ENCODE data around the gene PPFIA1. TPM values are rescaled to one million over a fixed set of nuclear protein-coding genes. Genes with fewer than 3 reads are reported as not detected.

The PPFIA1 gene
- total RNA-seq, 1 experiment from 2014 or later = 75.1 TPM

- TF ChIP-seq, protein P1, sequence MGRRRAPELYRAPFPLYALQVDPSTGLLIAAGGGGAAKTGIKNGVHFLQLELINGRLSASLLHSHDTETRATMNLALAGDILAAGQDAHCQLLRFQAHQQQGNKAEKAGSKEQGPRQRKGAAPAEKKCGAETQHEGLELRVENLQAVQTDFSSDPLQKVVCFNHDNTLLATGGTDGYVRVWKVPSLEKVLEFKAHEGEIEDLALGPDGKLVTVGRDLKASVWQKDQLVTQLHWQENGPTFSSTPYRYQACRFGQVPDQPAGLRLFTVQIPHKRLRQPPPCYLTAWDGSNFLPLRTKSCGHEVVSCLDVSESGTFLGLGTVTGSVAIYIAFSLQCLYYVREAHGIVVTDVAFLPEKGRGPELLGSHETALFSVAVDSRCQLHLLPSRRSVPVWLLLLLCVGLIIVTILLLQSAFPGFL (CRISPR knock-in tag; IDR thresholded peaks at IDR 0.05; ENCODE audit: borderline replicate concordance) = no peak
Observed at GRCh38 chr11:70400643-70401042, 130.2 kb downstream of the PPFIA1 start (continued).

- peaks cover 15% of the 10 kb centered on the region for H3K36me3 Mint-ChIP-seq
Observed at GRCh38 chr11:70402016-70402415, 131.5 kb downstream of the PPFIA1 start.

DNA sequence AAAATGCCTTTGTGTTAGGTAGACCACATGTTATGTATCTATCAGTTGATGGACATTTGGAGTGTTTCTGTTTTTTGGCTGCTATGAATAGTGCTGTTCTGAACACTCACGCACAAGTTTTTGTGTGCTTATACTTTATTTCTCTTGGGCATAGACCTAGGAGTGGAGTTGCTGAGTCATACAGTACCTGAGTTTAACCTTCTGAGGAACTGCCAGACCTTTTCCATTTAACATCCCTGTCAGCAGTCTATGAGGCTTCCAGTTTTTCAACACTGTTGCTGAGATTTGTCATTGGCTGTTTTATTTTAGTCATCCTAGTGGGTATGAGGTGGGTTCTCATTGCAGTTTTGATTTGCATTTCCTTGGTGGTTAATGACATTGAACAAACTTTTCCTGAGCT is 132.2 kb downstream of the PPFIA1 start:
- Mint-ChIP-seq H3K4me3 (no peak overlapping the region), H3K9me3 (no peaks in the 10 kb centered on the region), H3K27me3 (ENCODE audit: low read depth) (no peaks in the 10 kb centered on the region), H3K27ac (no peak overlapping the region), H3K4me1 (peaks cover 29% of the 10 kb centered on the region), H3K36me3 (peaks cover 17% of the 10 kb centered on the region)
- ATAC-seq (no peak), DNase-seq (ENCODE audit: low spot score) (no peak)
- POLR2A ChIA-PET = no interaction called here
- TF ChIP-seq NR3C1 (CRISPR knock-in tag; conservative IDR thresholded peaks at IDR 0.05; ENCODE audit: low read depth) = no peak
- no peak for TF ChIP-seq MLX (CRISPR knock-in tag; IDR thresholded peaks at IDR 0.05)
- TF ChIP-seq CREM (CRISPR knock-in tag; IDR thresholded peaks at IDR 0.05) = no peak
- TF ChIP-seq TEAD4 (CRISPR knock-in tag; IDR thresholded peaks at IDR 0.05) = no peak
- TF ChIP-seq, protein P2, sequence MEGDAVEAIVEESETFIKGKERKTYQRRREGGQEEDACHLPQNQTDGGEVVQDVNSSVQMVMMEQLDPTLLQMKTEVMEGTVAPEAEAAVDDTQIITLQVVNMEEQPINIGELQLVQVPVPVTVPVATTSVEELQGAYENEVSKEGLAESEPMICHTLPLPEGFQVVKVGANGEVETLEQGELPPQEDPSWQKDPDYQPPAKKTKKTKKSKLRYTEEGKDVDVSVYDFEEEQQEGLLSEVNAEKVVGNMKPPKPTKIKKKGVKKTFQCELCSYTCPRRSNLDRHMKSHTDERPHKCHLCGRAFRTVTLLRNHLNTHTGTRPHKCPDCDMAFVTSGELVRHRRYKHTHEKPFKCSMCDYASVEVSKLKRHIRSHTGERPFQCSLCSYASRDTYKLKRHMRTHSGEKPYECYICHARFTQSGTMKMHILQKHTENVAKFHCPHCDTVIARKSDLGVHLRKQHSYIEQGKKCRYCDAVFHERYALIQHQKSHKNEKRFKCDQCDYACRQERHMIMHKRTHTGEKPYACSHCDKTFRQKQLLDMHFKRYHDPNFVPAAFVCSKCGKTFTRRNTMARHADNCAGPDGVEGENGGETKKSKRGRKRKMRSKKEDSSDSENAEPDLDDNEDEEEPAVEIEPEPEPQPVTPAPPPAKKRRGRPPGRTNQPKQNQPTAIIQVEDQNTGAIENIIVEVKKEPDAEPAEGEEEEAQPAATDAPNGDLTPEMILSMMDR (IDR thresholded peaks at IDR 0.05) = no peak
- no peak for TF ChIP-seq ZNF671 (CRISPR knock-in tag; IDR thresholded peaks at IDR 0.05)
- no peak for TF ChIP-seq ZNF232 (CRISPR knock-in tag; IDR thresholded peaks at IDR 0.05)
- no peak for TF ChIP-seq ATF1 (CRISPR knock-in tag; IDR thresholded peaks at IDR 0.05)
- CTCF ChIA-PET = no interaction called here

More at GRCh38 chr11:70402016-70402415, 131.5 kb downstream of the PPFIA1 start:
- no peak for TF ChIP-seq FOXK1 (CRISPR knock-in tag; IDR thresholded peaks at IDR 0.05)
- no peak for TF ChIP-seq IRF2 (CRISPR knock-in tag; IDR thresholded peaks at IDR 0.05; ENCODE audit: borderline replicate concordance, low read depth)
- no peak for TF ChIP-seq RELA (CRISPR knock-in tag; IDR thresholded peaks at IDR 0.05; ENCODE audit: borderline replicate concordance)
- TF ChIP-seq PRDM15 (CRISPR knock-in tag; IDR thresholded peaks at IDR 0.05) = no peak
- TF ChIP-seq NR1H2 (CRISPR knock-in tag; IDR thresholded peaks at IDR 0.05) = no peak
- TF ChIP-seq TCF7 (CRISPR knock-in tag; IDR thresholded peaks at IDR 0.05; ENCODE audit: low read depth) = no peak
- no peak for TF ChIP-seq SMAD4 (CRISPR knock-in tag; IDR thresholded peaks at IDR 0.05)
- TF ChIP-seq RORB (CRISPR knock-in tag; IDR thresholded peaks at IDR 0.05) = no peak
- CTCF ChIA-PET = no interaction called here
- DNase-seq (ENCODE audit: low spot score) (no peak), ATAC-seq (no peak)
- Mint-ChIP-seq H3K27me3 (ENCODE audit: low read depth) (no peaks in the 10 kb centered on the region), H3K27ac (peak overlapping the region; percentile 87; the same call in 1 of the 2 replicates), H3K4me3 (no peak overlapping the region), H3K9me3 (no peaks in the 10 kb centered on the region), H3K4me1 (peaks cover 36% of the 10 kb centered on the region)
- POLR2A ChIA-PET = no interaction called here

Measured in WTC11 (cell line).